ENCODE data around the gene STAG1. TPM values are rescaled to one million over a fixed set of nuclear protein-coding genes. Genes with fewer than 3 reads are reported as not detected.

Gene STAG1
- total RNA-seq, 1 experiment from 2014 or later, result 12.6 TPM

- no peak overlapping the region for H3K4me3 ChIP-seq (ENCODE audit: low read length)
- H3K9ac ChIP-seq (ENCODE audit: low read length), result no peak overlapping the region
- no peak overlapping the region for H3K4me2 ChIP-seq (ENCODE audit: low read depth, low read length, poor library complexity, severe bottlenecking)
- peaks cover 7% of the 10 kb centered on the region; the same call in 1 of the 2 replicates for H3K4me1 ChIP-seq (ENCODE audit: low read length)
- H3K79me2 ChIP-seq (ENCODE audit: low read length), result no peaks in the 10 kb centered on the region
- peaks cover 24% of the 10 kb centered on the region; the same call in 1 of the 2 replicates for H3K36me3 ChIP-seq (ENCODE audit: insufficient read depth, low read length)
- no peaks in the 10 kb centered on the region for H3K9me2 ChIP-seq (replicated peaks; ENCODE audit: insufficient read depth, low read length)
- no peak overlapping the region for H3K27ac ChIP-seq (ENCODE audit: low read length)
- no peak for DNase-seq
- no peaks in the 10 kb centered on the region for H3K27me3 ChIP-seq (ENCODE audit: low read length)
- no peaks in the 10 kb centered on the region for H4K20me1 ChIP-seq (ENCODE audit: insufficient read depth, low read depth, low read length)
- no peaks in the 10 kb centered on the region for H3K9me3 ChIP-seq (ENCODE audit: low read length)
- H2AFZ ChIP-seq (ENCODE audit: low read length), result no peak overlapping the region
Measured at GRCh38 chr3:136332776-136333175, 419.4 kb downstream of the STAG1 start.

GRCh38 chr3:136332302-136332701 lies 419.9 kb downstream of the STAG1 start:
- peaks cover 19% of the 10 kb centered on the region; the same call in 1 of the 2 replicates for H3K36me3 ChIP-seq (ENCODE audit: insufficient read depth, low read length)
- H3K79me2 ChIP-seq (ENCODE audit: low read length), result no peaks in the 10 kb centered on the region
- H3K9ac ChIP-seq (ENCODE audit: low read length), result no peak overlapping the region

GRCh38 chr3:136330900-136331299 lies 421.3 kb downstream of the STAG1 start:
- no peak for DNase-seq
- Histone ChIP-seq H3K27me3 (ENCODE audit: low read length) (no peaks in the 10 kb centered on the region), H3K9me3 (ENCODE audit: low read length) (no peaks in the 10 kb centered on the region), H3K4me1 (ENCODE audit: low read length) (peaks cover 3% of the 10 kb centered on the region; the same call in 1 of the 2 replicates), H3K79me2 (ENCODE audit: low read length) (no peaks in the 10 kb centered on the region), H3K4me2 (ENCODE audit: low read depth, low read length, poor library complexity, severe bottlenecking) (no peak overlapping the region), H3K9me2 (replicated peaks; ENCODE audit: insufficient read depth, low read length) (no peaks in the 10 kb centered on the region), H3K9ac (ENCODE audit: low read length) (no peak overlapping the region), H3K27ac (ENCODE audit: low read length) (no peak overlapping the region), H2AFZ (ENCODE audit: low read length) (no peak overlapping the region), H3K36me3 (ENCODE audit: insufficient read depth, low read length) (peaks cover 17% of the 10 kb centered on the region; the same call in 1 of the 2 replicates), H4K20me1 (ENCODE audit: insufficient read depth, low read depth, low read length) (no peaks in the 10 kb centered on the region), H3K4me3 (ENCODE audit: low read length) (no peak overlapping the region)

More at GRCh38 chr3:136332302-136332701, 419.9 kb downstream of the STAG1 start:
- peaks cover 3% of the 10 kb centered on the region; the same call in 1 of the 2 replicates for H3K4me1 ChIP-seq (ENCODE audit: low read length)
- H3K27ac ChIP-seq (ENCODE audit: low read length), result no peak overlapping the region
- H3K4me3 ChIP-seq (ENCODE audit: low read length), result no peak overlapping the region
- no peaks in the 10 kb centered on the region for H3K9me3 ChIP-seq (ENCODE audit: low read length)
- H3K9me2 ChIP-seq (replicated peaks; ENCODE audit: insufficient read depth, low read length), result no peaks in the 10 kb centered on the region
- no peak overlapping the region for H2AFZ ChIP-seq (ENCODE audit: low read length)
- H4K20me1 ChIP-seq (ENCODE audit: insufficient read depth, low read depth, low read length), result no peaks in the 10 kb centered on the region
- DNase-seq, result no peak
- H3K4me2 ChIP-seq (ENCODE audit: low read depth, low read length, poor library complexity, severe bottlenecking), result no peak overlapping the region
- H3K27me3 ChIP-seq (ENCODE audit: low read length), result no peaks in the 10 kb centered on the region

- no peak overlapping the region for H3K27ac ChIP-seq (ENCODE audit: low read length)
- no peaks in the 10 kb centered on the region for H3K79me2 ChIP-seq (ENCODE audit: low read length)
- no peaks in the 10 kb centered on the region for H3K9me2 ChIP-seq (replicated peaks; ENCODE audit: insufficient read depth, low read length)
- no peak overlapping the region for H3K4me3 ChIP-seq (ENCODE audit: low read length)
- no peak for DNase-seq
- H3K36me3 ChIP-seq (ENCODE audit: insufficient read depth, low read length), result peaks cover 14% of the 10 kb centered on the region; the same call in 1 of the 2 replicates
- H3K27me3 ChIP-seq (ENCODE audit: low read length), result no peaks in the 10 kb centered on the region
- no peaks in the 10 kb centered on the region for H3K9me3 ChIP-seq (ENCODE audit: low read length)
- no peak overlapping the region for H3K4me2 ChIP-seq (ENCODE audit: low read depth, low read length, poor library complexity, severe bottlenecking)
- no peaks in the 10 kb centered on the region for H4K20me1 ChIP-seq (ENCODE audit: insufficient read depth, low read depth, low read length)
- no peaks in the 10 kb centered on the region for H3K4me1 ChIP-seq (ENCODE audit: low read length)
- no peak overlapping the region for H2AFZ ChIP-seq (ENCODE audit: low read length)
- H3K9ac ChIP-seq (ENCODE audit: low read length), result no peak overlapping the region
Measured at GRCh38 chr3:136329593-136329992, 422.6 kb downstream of the STAG1 start.

GRCh38 chr3:136327671-136328070 lies 424.5 kb downstream of the STAG1 start:
- Histone ChIP-seq H3K4me3 (ENCODE audit: low read length) (no peak overlapping the region), H2AFZ (ENCODE audit: low read length) (no peak overlapping the region), H3K9me3 (ENCODE audit: low read length) (peaks cover 11% of the 10 kb centered on the region), H3K79me2 (ENCODE audit: low read length) (peaks cover 4% of the 10 kb centered on the region; the same call in 1 of the 2 replicates), H3K36me3 (ENCODE audit: insufficient read depth, low read length) (peaks cover 22% of the 10 kb centered on the region), H3K4me1 (ENCODE audit: low read length) (no peaks in the 10 kb centered on the region), H3K4me2 (ENCODE audit: low read depth, low read length, poor library complexity, severe bottlenecking) (no peak overlapping the region), H3K9ac (ENCODE audit: low read length) (no peak overlapping the region), H3K27ac (ENCODE audit: low read length) (no peak overlapping the region), H3K9me2 (replicated peaks; ENCODE audit: insufficient read depth, low read length) (no peaks in the 10 kb centered on the region), H3K27me3 (ENCODE audit: low read length) (no peaks in the 10 kb centered on the region), H4K20me1 (ENCODE audit: insufficient read depth, low read depth, low read length) (no peaks in the 10 kb centered on the region)
- no peak for DNase-seq

- peaks cover 21% of the 10 kb centered on the region for H3K9me3 ChIP-seq (ENCODE audit: low read length)
- no peaks in the 10 kb centered on the region for H3K9me2 ChIP-seq (replicated peaks; ENCODE audit: insufficient read depth, low read length)
- no peaks in the 10 kb centered on the region for H4K20me1 ChIP-seq (ENCODE audit: insufficient read depth, low read depth, low read length)
- no peaks in the 10 kb centered on the region for H3K4me1 ChIP-seq (ENCODE audit: low read length)
- H3K9ac ChIP-seq (ENCODE audit: low read length), result no peak overlapping the region
- DNase-seq, result no peak
- H3K27ac ChIP-seq (ENCODE audit: low read length), result no peak overlapping the region
- peaks cover 32% of the 10 kb centered on the region for H3K36me3 ChIP-seq (ENCODE audit: insufficient read depth, low read length)
- H3K27me3 ChIP-seq (ENCODE audit: low read length), result no peaks in the 10 kb centered on the region
- peaks cover 5% of the 10 kb centered on the region; the same call in 1 of the 2 replicates for H3K79me2 ChIP-seq (ENCODE audit: low read length)
- H2AFZ ChIP-seq (ENCODE audit: low read length), result no peak overlapping the region
- H3K4me2 ChIP-seq (ENCODE audit: low read depth, low read length, poor library complexity, severe bottlenecking), result no peak overlapping the region
- no peak overlapping the region for H3K4me3 ChIP-seq (ENCODE audit: low read length)
Measured at GRCh38 chr3:136326316-136326715, 425.9 kb downstream of the STAG1 start.

GRCh38 chr3:136311968-136312367 lies 440.2 kb downstream of the STAG1 start:
- H3K79me2 ChIP-seq (ENCODE audit: low read length), result peaks cover under 1% of the 10 kb centered on the region
- H3K4me2 ChIP-seq (ENCODE audit: low read depth, low read length, poor library complexity, severe bottlenecking), result no peak overlapping the region
- H3K9ac ChIP-seq (ENCODE audit: low read length), result no peak overlapping the region
- no peak overlapping the region for H2AFZ ChIP-seq (ENCODE audit: low read length)
- H3K27ac ChIP-seq (ENCODE audit: low read length), result no peak overlapping the region
- DNase-seq, result no peak
- H3K27me3 ChIP-seq (ENCODE audit: low read length), result no peaks in the 10 kb centered on the region
- no peaks in the 10 kb centered on the region for H3K9me3 ChIP-seq (ENCODE audit: low read length)
- H3K4me1 ChIP-seq (ENCODE audit: low read length), result no peaks in the 10 kb centered on the region; the same call in 1 of the 2 replicates
- no peak overlapping the region for H3K4me3 ChIP-seq (ENCODE audit: low read length)
- H4K20me1 ChIP-seq (ENCODE audit: insufficient read depth, low read depth, low read length), result no peaks in the 10 kb centered on the region
- H3K36me3 ChIP-seq (ENCODE audit: insufficient read depth, low read length), result no peaks in the 10 kb centered on the region
- no peaks in the 10 kb centered on the region for H3K9me2 ChIP-seq (replicated peaks; ENCODE audit: insufficient read depth, low read length)

GRCh38 chr3:136311261-136311660 lies 440.9 kb downstream of the STAG1 start:
- Histone ChIP-seq H3K36me3 (ENCODE audit: insufficient read depth, low read length) (no peaks in the 10 kb centered on the region), H3K27ac (ENCODE audit: low read length) (no peak overlapping the region), H3K4me3 (ENCODE audit: low read length) (no peak overlapping the region), H3K27me3 (ENCODE audit: low read length) (no peaks in the 10 kb centered on the region), H3K4me1 (ENCODE audit: low read length) (no peaks in the 10 kb centered on the region; the same call in 1 of the 2 replicates), H3K9ac (ENCODE audit: low read length) (no peak overlapping the region), H3K4me2 (ENCODE audit: low read depth, low read length, poor library complexity, severe bottlenecking) (no peak overlapping the region), H2AFZ (ENCODE audit: low read length) (no peak overlapping the region), H3K9me2 (replicated peaks; ENCODE audit: insufficient read depth, low read length) (no peaks in the 10 kb centered on the region), H4K20me1 (ENCODE audit: insufficient read depth, low read depth, low read length) (no peaks in the 10 kb centered on the region), H3K79me2 (ENCODE audit: low read length) (peaks cover 6% of the 10 kb centered on the region), H3K9me3 (ENCODE audit: low read length) (no peaks in the 10 kb centered on the region)
- DNase-seq, result no peak
